ENCODE measurements around the gene PLCH2. TPM values are rescaled to one million over a fixed set of nuclear protein-coding genes. Genes with fewer than 3 reads are reported as not detected.
A peak's percentile ranks its signal among the peaks of the same experiment; 100 is the strongest.

PLCH2 gene
- polyA plus RNA-seq, 1 of the 3 experiments (the other 2 are of a cell fraction), result 0.08 TPM

DNA sequence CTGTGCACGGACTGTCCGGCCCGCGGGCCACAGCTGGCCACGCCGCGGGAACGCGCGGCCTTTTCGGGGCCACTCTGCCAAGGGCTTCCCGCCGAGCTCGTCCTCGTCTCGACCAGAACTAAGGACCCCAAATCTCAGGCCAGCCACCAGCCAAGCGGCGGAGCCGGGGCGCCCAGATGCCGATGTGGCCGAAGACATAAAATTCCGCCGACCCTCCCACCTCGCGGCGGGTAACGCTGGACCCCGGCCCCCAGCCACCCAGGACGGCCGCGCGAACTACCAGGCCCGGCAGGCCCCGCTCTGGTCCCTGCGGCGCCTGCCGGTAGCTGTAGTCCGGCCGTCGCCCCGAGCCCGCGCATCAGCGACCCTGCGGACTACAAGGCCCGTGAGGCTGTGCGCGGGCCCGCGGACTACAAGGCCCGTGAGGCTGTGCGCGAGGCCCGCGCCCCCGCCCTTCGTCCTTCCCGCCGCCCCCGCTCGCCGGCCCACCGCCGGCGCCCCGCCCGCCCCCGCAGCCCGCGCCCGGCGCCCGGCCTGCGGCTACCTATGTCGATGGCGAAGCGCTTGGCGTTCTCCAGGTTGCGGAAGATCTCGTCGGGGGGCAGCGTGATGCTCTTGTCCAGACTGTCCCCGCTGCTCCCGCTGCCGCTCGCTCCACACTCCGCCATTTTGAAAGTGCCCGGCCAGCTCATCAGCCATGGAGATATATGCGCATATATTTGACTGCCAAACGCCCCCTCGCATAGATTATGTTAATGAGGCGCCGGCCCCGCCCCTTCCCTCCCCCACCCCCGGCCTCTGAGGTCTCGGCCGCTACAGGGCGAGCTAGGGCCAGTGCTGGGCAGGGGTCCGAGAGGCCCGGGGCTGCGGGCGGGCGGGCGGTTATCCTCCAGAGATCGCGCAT lies 50.1 kb downstream of the PLCH2 start, which contains the start of gene PANK4:
PANK4 (minus strand) TSS at position 677 of the 904 bp plus-strand sequence; CDS start at position 668, 9 bp downstream.
- peaks cover 38% of the 10 kb centered on the region for H4K20me1 ChIP-seq (ENCODE audit: insufficient read depth)
- no peak within 1 kb of the TSS for H2AFZ ChIP-seq (ENCODE audit: low read depth)
- ChIA-PET POLR2A (interaction anchor here (0.5 to 3.4 kb wide), 10 partner anchors 10 to 135 kb away, joined by 3 to 19 read pairs (median 3); partner anchors contain the start of genes MORN1 and RER1), CTCF (interaction anchor here (0.9 to 5.2 kb wide), 6 partner anchors 22 to 351 kb away, joined by 3 to 25 read pairs (median 4); no protein-coding TSS in a partner anchor)
- H3K9me3 ChIP-seq, result no peaks in the 10 kb centered on the region
- peaks cover 0 to 45% of the 10 kb centered on the region in 2 experiments; a peak in 3 of 4 replicates for H3K4me1 ChIP-seq (ENCODE audit: control insufficient read depth in 1 of 2, insufficient read depth in 2 of 2, low read depth in 1 of 2, low read length in 1 of 2)
- H3K4me2 ChIP-seq, result peak within 1 kb of the TSS; percentile 83
- peaks cover under 1 to 12% of the 10 kb centered on the region in 2 experiments for H3K36me3 ChIP-seq (replicated peaks in 1 of 2; ENCODE audit: control insufficient read depth in 1 of 2, insufficient read depth in 2 of 2, low read length in 1 of 2)
- DNase-seq, result peak; percentile 96
- H3K79me2 ChIP-seq (ENCODE audit: insufficient read depth), result peaks cover 40% of the 10 kb centered on the region
- H3F3A ChIP-seq (replicated peaks; ENCODE audit: insufficient read depth), result no peaks in the 10 kb centered on the region
- no peaks in the 10 kb centered on the region for H3K9me2 ChIP-seq
- H3K27ac ChIP-seq (ENCODE audit: low read depth in 2 of 2, low read length in 1 of 2), result peak within 1 kb of the TSS; percentile 24 to 87; a peak in 3 of 4 replicates
- H3K9ac ChIP-seq, result peak within 1 kb of the TSS; percentile 76
- H3K27me3 ChIP-seq (ENCODE audit: insufficient read depth), result peaks cover 6% of the 10 kb centered on the region; the same call in 1 of the 2 replicates
- peak within 1 kb of the TSS; percentile 70 to 93 for H3K4me3 ChIP-seq (ENCODE audit: low read depth in 2 of 2, low read length in 1 of 2)
- 6% methylated on average over 7 of the region's 107 CpGs for WGBS (ENCODE audit: low lambda C conversion rate)
- TF ChIP-seq NRF1 (IDR thresholded peaks at IDR 0.05; ENCODE audit: low read depth, low read length), result 0 out of 2 replicates have a peak, but pooled peaks have one; percentile 12
- TF ChIP-seq RFX5 (IDR thresholded peaks at IDR 0.05; ENCODE audit: low read length), result no peak
- TF ChIP-seq RAD21 (IDR thresholded peaks at IDR 0.05; ENCODE audit: low read length), result no peak
- peak; percentile 86 for TF ChIP-seq YY1 (IDR thresholded peaks at IDR 0.05; ENCODE audit: low read depth)
- no peak for TF ChIP-seq GABPA (IDR thresholded peaks at IDR 0.05; ENCODE audit: low read depth)
- peak; percentile 71 for TF ChIP-seq POLR2AphosphoS5 (IDR thresholded peaks at IDR 0.05; ENCODE audit: low read depth, low read length)
- no peak for TF ChIP-seq TCF12 (IDR thresholded peaks at IDR 0.05)
- TF ChIP-seq JUND (IDR thresholded peaks at IDR 0.05), result no peak
- no peak for TF ChIP-seq ELF1 (IDR thresholded peaks at IDR 0.05)
- TF ChIP-seq, protein P1, sequence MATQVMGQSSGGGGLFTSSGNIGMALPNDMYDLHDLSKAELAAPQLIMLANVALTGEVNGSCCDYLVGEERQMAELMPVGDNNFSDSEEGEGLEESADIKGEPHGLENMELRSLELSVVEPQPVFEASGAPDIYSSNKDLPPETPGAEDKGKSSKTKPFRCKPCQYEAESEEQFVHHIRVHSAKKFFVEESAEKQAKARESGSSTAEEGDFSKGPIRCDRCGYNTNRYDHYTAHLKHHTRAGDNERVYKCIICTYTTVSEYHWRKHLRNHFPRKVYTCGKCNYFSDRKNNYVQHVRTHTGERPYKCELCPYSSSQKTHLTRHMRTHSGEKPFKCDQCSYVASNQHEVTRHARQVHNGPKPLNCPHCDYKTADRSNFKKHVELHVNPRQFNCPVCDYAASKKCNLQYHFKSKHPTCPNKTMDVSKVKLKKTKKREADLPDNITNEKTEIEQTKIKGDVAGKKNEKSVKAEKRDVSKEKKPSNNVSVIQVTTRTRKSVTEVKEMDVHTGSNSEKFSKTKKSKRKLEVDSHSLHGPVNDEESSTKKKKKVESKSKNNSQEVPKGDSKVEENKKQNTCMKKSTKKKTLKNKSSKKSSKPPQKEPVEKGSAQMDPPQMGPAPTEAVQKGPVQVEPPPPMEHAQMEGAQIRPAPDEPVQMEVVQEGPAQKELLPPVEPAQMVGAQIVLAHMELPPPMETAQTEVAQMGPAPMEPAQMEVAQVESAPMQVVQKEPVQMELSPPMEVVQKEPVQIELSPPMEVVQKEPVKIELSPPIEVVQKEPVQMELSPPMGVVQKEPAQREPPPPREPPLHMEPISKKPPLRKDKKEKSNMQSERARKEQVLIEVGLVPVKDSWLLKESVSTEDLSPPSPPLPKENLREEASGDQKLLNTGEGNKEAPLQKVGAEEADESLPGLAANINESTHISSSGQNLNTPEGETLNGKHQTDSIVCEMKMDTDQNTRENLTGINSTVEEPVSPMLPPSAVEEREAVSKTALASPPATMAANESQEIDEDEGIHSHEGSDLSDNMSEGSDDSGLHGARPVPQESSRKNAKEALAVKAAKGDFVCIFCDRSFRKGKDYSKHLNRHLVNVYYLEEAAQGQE (IDR thresholded peaks at IDR 0.05; ENCODE audit: low read depth, low read length), result no peak
- no peak for TF ChIP-seq GATA2 (CRISPR knock-in tag; IDR thresholded peaks at IDR 0.05)
- no peak for TF ChIP-seq RCOR1 (IDR thresholded peaks at IDR 0.05; ENCODE audit: low read length)
- TF ChIP-seq, protein P2, sequence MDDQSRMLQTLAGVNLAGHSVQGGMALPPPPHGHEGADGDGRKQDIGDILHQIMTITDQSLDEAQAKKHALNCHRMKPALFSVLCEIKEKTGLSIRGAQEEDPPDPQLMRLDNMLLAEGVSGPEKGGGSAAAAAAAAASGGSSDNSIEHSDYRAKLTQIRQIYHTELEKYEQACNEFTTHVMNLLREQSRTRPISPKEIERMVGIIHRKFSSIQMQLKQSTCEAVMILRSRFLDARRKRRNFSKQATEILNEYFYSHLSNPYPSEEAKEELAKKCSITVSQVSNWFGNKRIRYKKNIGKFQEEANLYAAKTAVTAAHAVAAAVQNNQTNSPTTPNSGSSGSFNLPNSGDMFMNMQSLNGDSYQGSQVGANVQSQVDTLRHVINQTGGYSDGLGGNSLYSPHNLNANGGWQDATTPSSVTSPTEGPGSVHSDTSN (IDR thresholded peaks at IDR 0.05), result no peak
- TF ChIP-seq EP300 (IDR thresholded peaks at IDR 0.05; ENCODE audit: borderline replicate concordance in 1 of 2, low read depth in 1 of 2, low read length in 1 of 2), result no peak
- TF ChIP-seq, protein P3, sequence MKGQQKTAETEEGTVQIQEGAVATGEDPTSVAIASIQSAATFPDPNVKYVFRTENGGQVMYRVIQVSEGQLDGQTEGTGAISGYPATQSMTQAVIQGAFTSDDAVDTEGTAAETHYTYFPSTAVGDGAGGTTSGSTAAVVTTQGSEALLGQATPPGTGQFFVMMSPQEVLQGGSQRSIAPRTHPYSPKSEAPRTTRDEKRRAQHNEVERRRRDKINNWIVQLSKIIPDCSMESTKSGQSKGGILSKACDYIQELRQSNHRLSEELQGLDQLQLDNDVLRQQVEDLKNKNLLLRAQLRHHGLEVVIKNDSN (IDR thresholded peaks at IDR 0.05; ENCODE audit: borderline replicate concordance, low read depth), result no peak
- TF ChIP-seq, protein P4, sequence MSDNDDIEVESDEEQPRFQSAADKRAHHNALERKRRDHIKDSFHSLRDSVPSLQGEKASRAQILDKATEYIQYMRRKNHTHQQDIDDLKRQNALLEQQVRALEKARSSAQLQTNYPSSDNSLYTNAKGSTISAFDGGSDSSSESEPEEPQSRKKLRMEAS (IDR thresholded peaks at IDR 0.05; ENCODE audit: low read depth), result no peak; the same call in 1 of the 2 replicates
- TF ChIP-seq, protein P5, sequence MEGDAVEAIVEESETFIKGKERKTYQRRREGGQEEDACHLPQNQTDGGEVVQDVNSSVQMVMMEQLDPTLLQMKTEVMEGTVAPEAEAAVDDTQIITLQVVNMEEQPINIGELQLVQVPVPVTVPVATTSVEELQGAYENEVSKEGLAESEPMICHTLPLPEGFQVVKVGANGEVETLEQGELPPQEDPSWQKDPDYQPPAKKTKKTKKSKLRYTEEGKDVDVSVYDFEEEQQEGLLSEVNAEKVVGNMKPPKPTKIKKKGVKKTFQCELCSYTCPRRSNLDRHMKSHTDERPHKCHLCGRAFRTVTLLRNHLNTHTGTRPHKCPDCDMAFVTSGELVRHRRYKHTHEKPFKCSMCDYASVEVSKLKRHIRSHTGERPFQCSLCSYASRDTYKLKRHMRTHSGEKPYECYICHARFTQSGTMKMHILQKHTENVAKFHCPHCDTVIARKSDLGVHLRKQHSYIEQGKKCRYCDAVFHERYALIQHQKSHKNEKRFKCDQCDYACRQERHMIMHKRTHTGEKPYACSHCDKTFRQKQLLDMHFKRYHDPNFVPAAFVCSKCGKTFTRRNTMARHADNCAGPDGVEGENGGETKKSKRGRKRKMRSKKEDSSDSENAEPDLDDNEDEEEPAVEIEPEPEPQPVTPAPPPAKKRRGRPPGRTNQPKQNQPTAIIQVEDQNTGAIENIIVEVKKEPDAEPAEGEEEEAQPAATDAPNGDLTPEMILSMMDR (IDR thresholded peaks at IDR 0.05), result no peak
- TF ChIP-seq TEAD4 (IDR thresholded peaks at IDR 0.05; ENCODE audit: borderline replicate concordance, insufficient read depth), result 0 out of 2 replicates have a peak, but pooled peaks have one; percentile 8
- TF ChIP-seq FOXM1 (IDR thresholded peaks at IDR 0.05; ENCODE audit: low read depth), result no peak
- TF ChIP-seq CHD2 (IDR thresholded peaks at IDR 0.05; ENCODE audit: low read length, partially characterized antibody), result peak; percentile 93
- TF ChIP-seq MEF2A (IDR thresholded peaks at IDR 0.05; ENCODE audit: borderline replicate concordance, low read depth), result no peak
- TF ChIP-seq RXRA (IDR thresholded peaks at IDR 0.05; ENCODE audit: borderline replicate concordance, low read depth), result no peak
- peak; percentile 5; the same call in 1 of the 2 replicates for TF ChIP-seq MXI1 (IDR thresholded peaks at IDR 0.05; ENCODE audit: low read depth, low read length)
- 0 out of 2 replicates have a peak, but pooled peaks have one; percentile 8 for TF ChIP-seq SMC3 (IDR thresholded peaks at IDR 0.05; ENCODE audit: low read depth, low read length)
- no peak for TF ChIP-seq EZH2phosphoT487 (IDR thresholded peaks at IDR 0.05; ENCODE audit: borderline replicate concordance, low read depth)
